K562 (cell line): Measurements from ENCODE around the gene SH3BGRL3. TPM values are rescaled to one million over a fixed set of nuclear protein-coding genes. Genes with fewer than 3 reads are reported as not detected.

Experiments used
- HDAC1 ChIP-seq, 2 experiments: fragments of 450-650 bp; IDR thresholded peaks; 2 replicates each; pipeline ENCODE4 v1.6.1; 2016 to 2017; ENCODE audit warnings: inconsistent platforms in 1 of 2, mild to moderate bottlenecking in 1 of 2, moderate library complexity in 1 of 2
- XRCC4 ChIP-seq: IDR thresholded peaks from one replicate; pipeline ENCODE4 v1.6.1; 2011; ENCODE audit not compliant: insufficient read depth, insufficient read length; ENCODE audit errors: extremely low read depth
- ZNF121 ChIP-seq: sonication (generic); formaldehyde crosslinking; conservative IDR thresholded peaks from 2 replicates; pipeline ENCODE4 v1.8.0; 2022; ENCODE audit warnings: missing genetic modification reagents
- ZNF212 ChIP-seq: fragments of 450-650 bp; formaldehyde crosslinking; IDR thresholded peaks from 2 replicates; pipeline ENCODE4 v1.4.0; 2020; ENCODE audit warnings: mild to moderate bottlenecking
- ZNF583 ChIP-seq: fragments of 250-450 bp; sonication (Bioruptor Pico); IDR thresholded peaks from 2 replicates; pipeline ENCODE4 v1.4.0; 2020
- ZNF668 ChIP-seq: fragments of 250-450 bp; sonication (Bioruptor Pico); IDR thresholded peaks from 2 replicates; pipeline ENCODE4 v1.8.0; 2022; ENCODE audit warnings: mild to moderate bottlenecking, inconsistent platforms
- polyA plus RNA-seq, 8 experiments: library from polyadenylated mRNA; depleted of rRNA in 4 of 8; stranded (reverse) in 5 of 8; unstranded in 3 of 8; fragments of >200 nt; fragmentation: Nextera tagmentation in 2 of 8; fragmentation: Illumina TruSeq in 1 of 8; extraction: Ambion mirVana in 2 of 8; extraction: Trizol in 1 of 8; gene quantifications; 2 replicates each; pipeline versions ENCODE4 v1.2.1 to v1.2.3, GENCODE V29; 2011 to 2014; ENCODE audit warnings: inconsistent platforms in 1 of 8, missing spikeins in 1 of 8
- total RNA-seq, 7 experiments: library from RNA; depleted of rRNA in 6 of 7; stranded (reverse); fragments of >200 nt in 6 of 7; fragmentation: Illumina TruSeq in 2 of 7; extraction: Trizol in 2 of 7; gene quantifications; 2 replicates each; pipeline versions ENCODE4 v1.2.1 to v1.2.3, GENCODE V29; 2011 to 2021; ENCODE audit warnings: low replicate concordance in 1 of 7
- TF ChIP-seq, protein P1 (sequence below), 2 experiments: fragments of 250-450 bp in 1 of 2; fragments of 450-650 bp in 1 of 2; sonication (Bioruptor Pico) in 1 of 2; IDR thresholded peaks; 2 replicates each; pipeline versions ENCODE4 v1.6.1 to v1.8.0; 2016 to 2021; ENCODE audit warnings: mild to moderate bottlenecking in 2 of 2, moderate library complexity in 2 of 2, missing compliant biosample characterization in 1 of 2, missing genetic modification characterization in 1 of 2
- TF ChIP-seq, protein P2 (sequence below): fragments of 250-450 bp; sonication (Bioruptor Pico); IDR thresholded peaks from 2 replicates; pipeline ENCODE4 v1.9.0; 2021; ENCODE audit warnings: mild to moderate bottlenecking
- TF ChIP-seq, protein P3 (sequence below): fragments of 450-650 bp; IDR thresholded peaks from 2 replicates; pipeline ENCODE4 v1.6.1; 2018; ENCODE audit warnings: mild to moderate bottlenecking, low read depth; ENCODE audit not compliant: partially characterized antibody

SH3BGRL3 gene
- total and polyA plus RNA-seq, 9 of the 15 experiments (the other 6 are each of a cell fraction or from before 2014, with no cell fraction given): 30.3 to 140 (median 54.2) TPM

DNA sequence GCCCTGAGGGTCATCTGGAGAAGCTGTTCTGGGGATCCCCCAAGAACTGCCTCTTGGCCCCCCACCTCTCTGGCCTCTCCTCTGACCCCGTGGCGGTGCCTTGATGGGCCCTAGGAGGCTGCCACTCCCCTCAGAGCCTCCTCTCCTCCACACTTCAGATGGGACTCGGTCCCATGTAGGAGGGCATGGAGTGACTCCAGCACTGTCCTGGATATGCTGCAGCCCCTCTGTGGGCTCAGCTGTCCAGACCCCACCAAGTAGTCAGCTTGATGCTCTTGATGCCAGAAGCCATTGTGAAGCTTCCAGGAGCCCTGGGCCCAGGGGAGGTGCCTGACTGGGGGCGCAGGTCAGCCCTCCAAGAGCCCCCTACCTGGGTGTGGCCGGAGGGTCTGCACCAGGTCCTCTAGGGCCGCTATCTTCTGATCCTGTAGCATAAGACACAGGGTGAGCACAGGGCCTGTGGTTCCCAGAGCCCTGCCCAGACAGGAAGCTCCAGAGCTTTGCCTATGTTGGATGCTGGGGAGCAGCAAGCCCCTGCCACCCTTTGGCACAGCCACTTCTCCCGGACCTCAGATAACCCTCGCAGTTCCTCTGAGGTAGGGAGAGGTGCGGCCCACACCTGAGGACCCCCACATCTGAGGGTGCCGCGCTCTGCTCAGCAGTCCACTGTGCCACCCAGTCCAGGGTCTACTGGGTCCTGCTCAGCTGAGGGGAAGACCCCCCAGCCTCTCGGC lies 17.3 kb downstream of the SH3BGRL3 start (continued):
- TF ChIP-seq, protein P1, sequence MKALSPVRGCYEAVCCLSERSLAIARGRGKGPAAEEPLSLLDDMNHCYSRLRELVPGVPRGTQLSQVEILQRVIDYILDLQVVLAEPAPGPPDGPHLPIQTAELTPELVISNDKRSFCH (CRISPR knock-in tag; IDR thresholded peaks at IDR 0.05): no peak
- TF ChIP-seq, protein P1 (tag; IDR thresholded peaks at IDR 0.05): no peak
- TF ChIP-seq, protein P2, sequence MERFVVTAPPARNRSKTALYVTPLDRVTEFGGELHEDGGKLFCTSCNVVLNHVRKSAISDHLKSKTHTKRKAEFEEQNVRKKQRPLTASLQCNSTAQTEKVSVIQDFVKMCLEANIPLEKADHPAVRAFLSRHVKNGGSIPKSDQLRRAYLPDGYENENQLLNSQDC (CRISPR knock-in tag): no peak
- no peak for TF ChIP-seq XRCC4
- no peak for TF ChIP-seq HDAC1 (IDR thresholded peaks at IDR 0.05)
- no peak for TF ChIP-seq ZNF121
- TF ChIP-seq ZNF583: no peak
- TF ChIP-seq ZNF212 (CRISPR knock-in tag): no peak
- TF ChIP-seq, protein P3, sequence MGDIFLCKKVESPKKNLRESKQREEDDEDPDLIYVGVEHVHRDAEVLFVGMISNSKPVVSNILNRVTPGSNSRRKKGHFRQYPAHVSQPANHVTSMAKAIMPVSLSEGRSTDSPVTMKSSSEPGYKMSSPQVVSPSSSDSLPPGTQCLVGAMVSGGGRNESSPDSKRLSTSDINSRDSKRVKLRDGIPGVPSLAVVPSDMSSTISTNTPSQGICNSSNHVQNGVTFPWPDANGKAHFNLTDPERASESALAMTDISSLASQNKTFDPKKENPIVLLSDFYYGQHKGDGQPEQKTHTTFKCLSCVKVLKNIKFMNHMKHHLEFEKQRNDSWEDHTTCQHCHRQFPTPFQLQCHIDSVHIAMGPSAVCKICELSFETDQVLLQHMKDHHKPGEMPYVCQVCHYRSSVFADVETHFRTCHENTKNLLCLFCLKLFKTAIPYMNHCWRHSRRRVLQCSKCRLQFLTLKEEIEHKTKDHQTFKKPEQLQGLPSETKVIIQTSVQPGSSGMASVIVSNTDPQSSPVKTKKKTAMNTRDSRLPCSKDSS: no peak
- TF ChIP-seq ZNF668 (CRISPR knock-in tag): no peak
